Neural progenitor cell (in vitro differentiated cells): Measurements from ENCODE around the gene SCD.

Experiments
- CTCF ChIP-seq: fragments of 200-600 bp; sonication (generic); IDR thresholded peaks from 2 replicates; pipeline ENCODE4 v1.5.1; 2017; ENCODE audit warnings: antibody characterized with exemption, mild to moderate bottlenecking
- EZH2 ChIP-seq: fragments of 200-600 bp; sonication (generic); IDR thresholded peaks from 2 replicates; pipeline ENCODE4 v1.6.1; 2017; ENCODE audit warnings: antibody characterized with exemption, mild to moderate bottlenecking, moderate library complexity

- TF ChIP-seq CTCF: no peak
- TF ChIP-seq EZH2: no peak
Observed at GRCh38 chr10:100377830-100378229, 30.8 kb downstream of the SCD start.
